ENCODE data around the gene ASGR1. TPM values are rescaled to one million over a fixed set of nuclear protein-coding genes. Genes with fewer than 3 reads are reported as not detected.
"Not testable (repeated sequence)": the region's sequence is repeated elsewhere in the genome, so short reads cannot be mapped to it uniquely, and the experiment has no call there.

Gene ASGR1
- total RNA-seq, 1 donor from 2014 or later: 0.19 TPM

DNA sequence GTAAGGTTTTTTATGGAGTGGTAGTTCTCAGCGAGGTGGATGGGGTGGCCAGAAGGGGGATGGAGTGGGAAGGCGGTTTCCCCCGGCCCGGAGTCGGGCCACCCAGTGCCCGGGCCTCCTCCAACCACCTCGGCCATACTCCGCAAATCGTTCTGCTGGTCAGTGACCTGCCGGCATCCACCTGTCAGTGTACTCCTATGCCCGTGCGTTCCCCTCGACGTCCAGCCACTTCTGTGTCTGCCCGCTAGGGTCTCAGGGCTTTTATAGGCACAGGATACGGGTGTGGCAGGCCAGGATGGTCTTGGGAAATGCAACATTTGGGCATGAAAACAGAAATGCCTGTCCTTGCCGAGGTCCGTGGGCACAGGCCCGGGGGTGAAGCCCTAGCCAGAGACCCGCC lies 45.3 kb downstream of the ASGR1 start:
- DNase-seq (no peak), ATAC-seq (ENCODE audit: poor library complexity) (no peak)
- intact Hi-C loops (cut with DNase I): no loop called here

DNA sequence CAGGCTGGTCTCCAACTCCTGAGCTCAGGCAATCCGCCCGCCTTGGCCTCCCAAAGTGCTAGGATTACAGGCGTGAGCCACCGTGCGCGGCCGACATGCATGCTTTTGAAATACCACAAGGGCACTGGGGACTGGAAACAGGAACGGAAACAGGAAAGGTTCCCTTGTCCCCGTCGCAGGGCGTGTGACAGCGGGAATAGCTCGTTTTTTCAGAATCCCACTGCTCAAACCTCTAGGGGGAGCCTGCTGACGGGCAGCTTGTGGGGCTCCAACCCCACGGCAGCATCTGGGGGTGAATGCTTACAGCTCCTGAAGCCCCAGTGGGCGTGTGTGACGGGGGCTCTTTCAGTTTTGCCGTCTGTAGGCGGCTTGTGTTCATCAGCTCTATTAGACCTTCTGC lies 45.7 kb downstream of the ASGR1 start:
- intact Hi-C loops (cut with DNase I): no loop called here
- ATAC-seq (ENCODE audit: poor library complexity) (peak; percentile 42), DNase-seq (peak; percentile 64)

DNA sequence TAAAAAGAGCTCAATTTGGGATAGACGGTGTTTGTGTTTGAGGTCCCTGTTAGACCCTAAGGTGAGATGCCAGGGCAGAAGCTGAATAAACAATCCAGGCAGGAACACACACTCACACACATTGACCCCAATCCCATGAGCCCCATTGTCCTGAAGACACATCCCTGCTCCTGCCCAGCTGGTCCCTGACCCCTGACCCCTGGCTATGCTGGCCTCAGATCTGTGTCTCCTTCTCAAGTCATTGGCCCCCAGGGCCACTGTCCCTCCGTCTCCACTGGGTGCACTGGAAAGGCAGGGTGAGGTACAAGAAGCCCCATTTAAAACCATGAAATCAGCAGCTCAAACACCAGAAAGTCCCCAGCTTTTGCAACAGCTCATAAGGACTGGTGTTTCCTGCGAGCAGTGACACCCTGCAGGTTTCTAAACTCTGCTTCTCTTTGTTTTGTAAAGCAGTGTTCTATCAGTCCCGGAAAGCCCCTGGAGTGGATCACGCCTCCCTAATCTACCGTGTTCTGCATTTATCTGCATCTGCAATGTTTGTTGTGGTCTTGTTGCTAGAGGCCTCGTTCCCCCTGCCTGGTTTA lies 46.6 kb downstream of the ASGR1 start:
- intact Hi-C loops (cut with DNase I): no loop called here
- DNase-seq: peak; percentile 51
- ATAC-seq (ENCODE audit: poor library complexity): peak; percentile 31

DNA sequence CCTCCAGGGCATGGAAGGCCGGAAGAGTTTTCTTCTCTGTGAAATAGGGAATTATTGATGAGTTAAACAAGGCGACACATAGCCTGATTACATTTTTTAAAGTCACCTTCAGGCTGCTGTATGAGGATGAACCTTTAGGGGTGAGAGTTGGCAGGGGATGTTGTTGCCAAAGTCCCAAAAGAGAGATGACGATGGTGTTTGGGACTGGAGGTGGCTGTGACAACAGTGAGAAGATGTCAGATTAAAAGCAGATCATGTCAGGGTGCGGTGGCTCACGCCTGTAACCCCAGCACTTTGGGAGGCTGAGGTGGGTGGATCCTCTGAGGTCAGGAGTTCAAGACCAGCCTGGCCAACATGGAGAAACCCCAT lies 47.8 kb downstream of the ASGR1 start:
- no peak for ATAC-seq (ENCODE audit: poor library complexity)
- no peak for DNase-seq
- intact Hi-C loops (cut with DNase I): no loop called here

DNA sequence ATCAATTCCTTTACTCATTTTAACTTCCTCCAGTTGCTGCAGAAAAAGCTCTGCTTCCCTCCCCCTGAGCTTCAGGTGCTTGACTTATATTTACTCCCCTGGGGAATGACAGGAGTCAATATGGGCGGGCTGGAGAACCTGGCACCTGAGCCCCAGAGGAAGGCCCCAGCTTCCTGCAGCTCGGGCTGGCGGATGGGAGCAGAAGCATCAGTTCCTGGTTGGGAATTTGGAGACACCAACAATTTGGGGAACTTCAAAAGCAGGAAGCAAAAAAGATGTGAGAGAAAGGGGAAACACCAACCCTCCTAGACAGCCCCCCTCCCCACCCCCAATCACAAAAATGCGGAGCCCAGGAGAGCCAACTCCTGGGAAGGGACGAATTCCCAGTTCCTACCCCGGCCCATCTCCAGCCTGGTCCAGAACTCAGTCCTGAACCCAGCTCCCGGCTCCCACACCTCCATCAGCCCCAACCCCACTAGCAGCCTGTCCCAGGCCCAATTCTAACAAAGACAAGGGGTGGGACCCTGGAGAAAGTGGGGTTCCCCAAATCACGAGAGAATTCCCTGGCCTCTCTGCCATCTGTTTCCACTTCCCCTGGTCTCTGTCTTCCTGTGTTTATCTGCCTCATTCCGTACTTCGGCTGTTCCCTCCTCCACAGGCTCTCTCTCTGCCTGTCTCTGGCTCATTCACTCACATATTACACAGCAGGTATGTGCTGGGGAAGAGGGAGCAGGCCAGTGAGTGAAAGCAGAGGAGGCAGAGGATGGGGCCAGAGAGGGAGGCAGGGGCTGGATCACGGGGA lies 48.3 kb downstream of the ASGR1 start:
- DNase-seq (no peak), ATAC-seq (ENCODE audit: poor library complexity) (peak; percentile 33)
- intact Hi-C loops (cut with DNase I): no loop called here

DNA sequence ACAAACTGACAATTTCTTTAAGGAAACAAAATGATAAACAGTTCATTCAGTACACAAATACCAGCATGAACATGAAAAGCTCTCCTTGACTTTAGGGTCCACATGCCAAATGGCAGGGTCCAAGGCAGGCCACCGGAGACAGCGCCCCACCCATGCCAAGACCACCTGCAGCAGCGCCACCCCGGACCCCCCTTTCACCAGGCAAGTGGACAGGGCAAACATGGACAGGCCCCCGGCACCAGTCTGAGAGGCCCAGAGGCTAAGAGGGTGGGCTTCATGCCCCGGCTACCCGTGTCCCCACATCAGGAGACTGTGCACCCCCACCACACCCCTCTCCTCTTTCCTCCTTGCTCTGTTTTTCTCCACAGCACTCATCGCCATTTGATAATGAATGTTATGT lies 49.9 kb downstream of the ASGR1 start:
- intact Hi-C loops (cut with DNase I): no loop called here
- ATAC-seq (ENCODE audit: poor library complexity) (no peak), DNase-seq (no peak)

DNA sequence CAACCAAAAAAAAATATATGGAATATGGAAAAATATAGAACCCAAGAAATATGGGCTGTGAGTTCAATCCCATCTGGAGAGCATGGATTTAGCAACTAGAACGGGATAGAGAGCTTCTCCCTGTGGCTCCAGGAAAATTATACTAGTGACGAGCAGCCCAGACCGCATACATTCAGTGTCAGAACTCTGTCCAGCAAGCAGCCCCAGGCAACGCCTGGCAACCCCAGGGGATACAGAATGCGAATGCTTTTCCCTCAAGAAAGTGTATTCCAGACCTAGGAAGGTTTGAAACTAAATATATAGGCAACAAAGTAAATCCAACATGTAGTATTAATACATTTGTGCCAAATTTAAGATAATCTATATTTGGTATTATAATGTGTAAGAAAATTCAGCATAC lies 51.0 kb downstream of the ASGR1 start:
- no peak for DNase-seq
- intact Hi-C loops (cut with DNase I): no loop called here
- no peak for ATAC-seq (ENCODE audit: poor library complexity)

DNA sequence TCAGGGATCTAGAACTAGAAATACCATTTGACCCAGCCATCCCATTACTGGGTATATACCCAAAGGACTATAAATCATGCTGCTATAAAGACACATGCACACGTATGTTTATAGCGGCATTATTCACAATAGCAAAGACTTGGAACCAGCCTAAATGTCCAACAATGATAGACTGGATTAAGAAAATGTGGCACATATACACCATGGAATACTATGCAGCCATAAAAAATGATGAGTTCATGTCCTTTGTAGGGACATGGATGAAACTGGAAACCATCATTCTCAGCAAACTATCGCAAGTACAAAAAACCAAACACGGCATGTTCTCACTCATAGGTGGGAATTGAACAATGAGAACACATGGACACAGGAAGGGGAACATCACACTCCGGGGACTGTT lies 51.7 kb downstream of the ASGR1 start:
- intact Hi-C loops (cut with DNase I); ATAC-seq (ENCODE audit: poor library complexity): not testable (repeated sequence)

DNA sequence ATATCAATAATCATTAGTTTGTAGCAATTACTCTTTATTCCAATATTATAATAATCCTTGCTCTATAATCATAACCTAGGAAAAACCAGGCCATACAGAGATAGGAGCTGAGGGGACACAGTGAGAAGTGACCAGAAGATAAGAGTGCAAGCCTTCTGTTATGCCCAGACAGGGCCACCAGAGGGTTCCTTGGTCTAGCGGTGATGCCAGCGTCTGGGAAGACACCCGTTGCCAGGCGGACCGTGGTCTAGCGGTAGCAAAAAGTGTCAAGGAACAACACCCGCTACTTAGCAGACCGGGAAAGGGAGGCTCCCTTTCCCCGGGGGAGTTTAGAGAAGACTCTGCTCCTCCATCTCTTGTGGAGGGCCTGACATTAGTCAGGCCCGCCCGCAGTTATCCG lies 52.8 kb downstream of the ASGR1 start:
- DNase-seq; intact Hi-C loops (cut with DNase I); ATAC-seq (ENCODE audit: poor library complexity): not testable (repeated sequence)

More for the DNA sequence above, 51.7 kb downstream of the ASGR1 start:
- not testable (repeated sequence) for DNase-seq

DNA sequence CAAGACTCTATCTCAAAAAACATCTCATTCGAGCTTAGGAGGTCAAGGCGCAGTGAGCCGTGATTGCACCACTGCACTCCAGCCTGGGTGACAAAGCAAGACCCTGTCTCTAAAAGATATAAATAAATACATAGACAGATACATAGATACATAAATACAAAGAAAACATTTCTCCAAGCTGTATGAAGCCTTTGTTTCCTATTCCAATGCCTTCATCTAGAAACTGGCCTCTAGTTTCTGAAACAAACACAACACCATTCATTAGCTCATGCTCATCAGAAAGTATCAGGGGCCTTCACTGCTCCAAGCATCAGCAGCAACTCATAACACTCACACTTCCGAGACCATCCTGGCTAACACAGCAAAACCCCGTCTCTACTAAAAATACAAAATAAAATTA lies 54.2 kb downstream of the ASGR1 start:
- DNase-seq (no peak), ATAC-seq (ENCODE audit: poor library complexity) (no peak)
- intact Hi-C loops (cut with DNase I): no loop called here

DNA sequence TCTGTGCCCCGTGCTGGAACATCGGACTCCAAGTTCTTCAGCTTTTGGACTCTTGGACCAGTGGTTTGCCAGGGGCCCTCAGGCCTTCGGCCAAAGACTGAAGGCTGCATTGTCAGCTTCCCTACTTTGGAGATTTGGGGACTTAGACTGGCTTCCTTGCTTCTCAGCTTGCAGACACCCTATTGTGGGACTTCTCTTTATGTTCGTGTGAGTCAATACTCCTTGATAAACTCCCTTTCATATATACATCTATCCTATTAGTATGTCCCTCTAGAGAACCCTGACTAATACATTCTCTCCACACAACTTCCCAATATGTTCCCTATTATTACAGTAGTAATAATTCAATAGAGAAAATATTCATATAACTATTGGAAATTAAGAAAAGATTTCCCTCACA lies 55.3 kb downstream of the ASGR1 start:
- ATAC-seq (ENCODE audit: poor library complexity): no peak
- intact Hi-C loops (cut with DNase I): no loop called here
- no peak for DNase-seq

Small RNA genes within 50 kb of the gene (microRNA-seq; reads per million reads assigned to microRNA genes)
- 589 reads per million, percentile 78 among the genes with 10 or more reads in this experiment for gene MIR324

Other genes starting within 250 kb of the ASGR1 start
- gene ALOX12, start 183.3 kb downstream of the ASGR1 start, total RNA-seq: not detected
- gene RNASEK, start 166.7 kb downstream of the ASGR1 start, total RNA-seq: 159 TPM
- 12.6 TPM for gene BCL6B, start 156.3 kb downstream of the ASGR1 start, total RNA-seq
- 1.6 TPM for gene SLC16A13, start 143.4 kb downstream of the ASGR1 start, total RNA-seq
- gene SLC16A11, start 135.3 kb downstream of the ASGR1 start, total RNA-seq: 0.56 TPM
- gene CLEC10A, start 99.1 kb downstream of the ASGR1 start, total RNA-seq: 5.0 TPM
- gene ASGR2, start 64.5 kb downstream of the ASGR1 start, total RNA-seq: 0.40 TPM
- 20.4 TPM for gene DLG4, start 40.5 kb upstream of the ASGR1 start, total RNA-seq
- gene ACADVL, start 40.6 kb upstream of the ASGR1 start, total RNA-seq: 2,247 TPM
- gene DVL2, start 55.1 kb upstream of the ASGR1 start, total RNA-seq: 20.4 TPM
- 19.4 TPM for gene PHF23, start 60.1 kb upstream of the ASGR1 start, total RNA-seq
- gene GABARAP, start 63.1 kb upstream of the ASGR1 start, total RNA-seq: 432 TPM
- 109 TPM for gene CTDNEP1, start 72.4 kb upstream of the ASGR1 start, total RNA-seq
- 71.6 TPM for gene ELP5, start 72.8 kb upstream of the ASGR1 start, total RNA-seq
- gene CLDN7, start 83.1 kb upstream of the ASGR1 start, total RNA-seq: 0.94 TPM
- 141 TPM for gene SLC2A4, start 102.3 kb upstream of the ASGR1 start, total RNA-seq
- gene YBX2, start 115.3 kb upstream of the ASGR1 start, total RNA-seq: 0.75 TPM
- gene EIF5A, start 128.3 kb upstream of the ASGR1 start, total RNA-seq: 295 TPM
- gene GPS2, start 136.0 kb upstream of the ASGR1 start, total RNA-seq: 68.8 TPM
- 26.2 TPM for gene NEURL4, start 150.0 kb upstream of the ASGR1 start, total RNA-seq
- gene ACAP1, start 157.2 kb upstream of the ASGR1 start, total RNA-seq: 14.9 TPM
- 4.4 TPM for gene KCTD11, start 172.8 kb upstream of the ASGR1 start, total RNA-seq
- gene TMEM95, start 175.8 kb upstream of the ASGR1 start, total RNA-seq: not detected
- 2.1 TPM for gene TNK1, start 201.7 kb upstream of the ASGR1 start, total RNA-seq
- gene PLSCR3, start 215.2 kb upstream of the ASGR1 start, total RNA-seq: 14.0 TPM
- gene TMEM256, start 224.7 kb upstream of the ASGR1 start, total RNA-seq: 61.5 TPM
- 5.8 TPM for gene NLGN2, start 228.5 kb upstream of the ASGR1 start, total RNA-seq
- not detected for gene SPEM1, start 241.0 kb upstream of the ASGR1 start, total RNA-seq
- not detected for gene SPEM2, start 246.2 kb upstream of the ASGR1 start, total RNA-seq
- not detected for gene SPEM3, start 249.5 kb upstream of the ASGR1 start, total RNA-seq